NCI-H146 treated with DMSO at 0.1 percent for 48 hours (cell line): ENCODE data around the gene ETNK2.

Experiments used
- DNase-seq: peaks from one replicate; lab custom pipeline; 2025; ENCODE audit not compliant: unreplicated experiment; lab: John Stamatoyannopoulos, UW

ETNK2 gene, protein sequence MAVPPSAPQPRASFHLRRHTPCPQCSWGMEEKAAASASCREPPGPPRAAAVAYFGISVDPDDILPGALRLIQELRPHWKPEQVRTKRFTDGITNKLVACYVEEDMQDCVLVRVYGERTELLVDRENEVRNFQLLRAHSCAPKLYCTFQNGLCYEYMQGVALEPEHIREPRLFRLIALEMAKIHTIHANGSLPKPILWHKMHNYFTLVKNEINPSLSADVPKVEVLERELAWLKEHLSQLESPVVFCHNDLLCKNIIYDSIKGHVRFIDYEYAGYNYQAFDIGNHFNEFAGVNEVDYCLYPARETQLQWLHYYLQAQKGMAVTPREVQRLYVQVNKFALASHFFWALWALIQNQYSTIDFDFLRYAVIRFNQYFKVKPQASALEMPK

DNA sequence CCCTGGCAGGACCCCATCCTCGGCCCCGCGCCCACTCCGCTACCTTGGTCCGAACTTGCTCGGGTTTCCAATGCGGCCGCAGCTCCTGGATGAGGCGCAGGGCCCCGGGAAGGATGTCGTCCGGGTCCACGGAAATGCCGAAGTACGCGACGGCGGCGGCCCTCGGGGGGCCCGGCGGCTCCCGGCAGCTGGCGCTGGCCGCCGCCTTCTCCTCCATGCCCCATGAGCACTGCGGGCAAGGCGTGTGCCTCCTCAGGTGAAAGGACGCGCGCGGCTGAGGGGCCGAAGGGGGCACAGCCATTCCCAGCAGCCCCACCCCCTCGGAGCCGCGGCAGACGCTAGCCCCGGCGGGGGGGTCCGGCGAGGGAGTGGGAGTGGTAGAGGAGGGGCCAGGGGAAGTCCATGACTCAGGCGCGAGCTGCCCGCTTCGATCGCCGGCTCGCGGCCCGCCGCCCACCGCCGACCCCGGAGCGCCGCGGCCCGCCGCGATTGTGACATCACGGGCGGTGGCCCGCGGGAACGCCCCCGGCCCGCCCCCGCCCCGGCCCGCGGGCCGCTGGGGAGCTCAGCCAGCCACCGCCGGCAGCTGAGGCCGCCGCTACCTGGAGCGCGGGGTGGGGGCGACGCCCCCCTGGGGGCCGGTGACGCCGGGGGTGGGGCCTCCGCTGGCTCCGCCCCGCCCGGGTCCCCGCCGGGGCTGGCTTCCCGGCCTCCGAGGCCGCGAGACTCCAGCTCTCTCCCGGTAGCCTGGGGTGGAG is at the start of gene ETNK2:
Gene ETNK2, minus strand, starts transcription at position 493 of the 758 bp plus-strand sequence. Its CDS starts 192 bp downstream, at position 301.
- DNase-seq, result peak; percentile 51

DNA sequence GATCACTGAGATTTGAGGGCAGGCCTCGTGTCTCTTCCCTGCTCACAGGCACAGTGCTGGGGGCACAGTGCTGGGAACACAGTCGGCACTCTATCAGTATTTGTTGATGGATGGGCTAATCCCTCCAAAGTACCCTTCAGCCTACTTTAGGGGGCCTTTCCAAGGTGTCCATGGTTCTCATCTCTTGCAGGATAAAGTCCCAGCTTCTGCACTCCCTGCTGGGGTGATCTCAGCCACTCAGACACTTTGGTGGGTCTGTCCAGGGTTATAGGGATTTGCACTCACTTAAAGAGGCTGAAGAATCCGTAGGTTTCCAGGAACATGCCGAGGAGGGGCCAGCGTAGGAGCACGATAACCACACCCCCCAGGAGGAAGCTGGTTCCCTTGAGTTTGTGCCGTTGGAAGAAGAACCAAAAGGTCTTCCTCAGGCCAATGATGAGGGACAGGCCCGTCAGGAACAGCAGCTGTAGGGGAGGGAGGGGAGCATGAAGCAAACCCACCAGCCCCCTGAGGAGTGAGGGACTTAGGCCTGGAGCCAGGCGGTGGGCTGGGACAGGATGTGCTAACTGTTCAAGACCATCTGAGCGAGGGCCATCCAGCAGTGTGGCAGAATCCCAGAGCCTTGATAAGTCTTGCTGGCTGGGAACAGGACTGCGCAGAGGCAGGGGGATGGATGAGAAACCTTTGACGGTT is 49.6 kb upstream of the ETNK2 start:
- DNase-seq, result no peak

DNA sequence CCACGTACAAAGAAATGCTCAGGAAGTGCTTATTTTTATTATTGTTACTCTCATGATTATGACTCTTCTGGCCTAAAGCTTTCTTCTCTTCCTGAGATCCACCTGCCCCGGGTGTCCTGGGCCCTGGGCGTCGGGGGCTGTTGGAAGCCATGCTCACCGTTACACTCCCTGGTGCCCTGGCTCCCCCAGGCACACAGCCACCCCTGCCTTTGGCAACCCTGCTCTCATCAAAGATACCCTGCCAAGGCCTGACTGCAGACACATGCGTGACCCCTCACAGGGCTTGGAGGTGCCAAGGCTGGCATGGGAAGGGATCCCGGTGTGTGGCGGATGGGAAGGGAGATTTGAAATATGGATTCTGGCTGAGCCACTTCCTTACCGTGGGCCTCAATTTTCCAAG is 47.7 kb upstream of the ETNK2 start:
- DNase-seq, result no peak

DNA sequence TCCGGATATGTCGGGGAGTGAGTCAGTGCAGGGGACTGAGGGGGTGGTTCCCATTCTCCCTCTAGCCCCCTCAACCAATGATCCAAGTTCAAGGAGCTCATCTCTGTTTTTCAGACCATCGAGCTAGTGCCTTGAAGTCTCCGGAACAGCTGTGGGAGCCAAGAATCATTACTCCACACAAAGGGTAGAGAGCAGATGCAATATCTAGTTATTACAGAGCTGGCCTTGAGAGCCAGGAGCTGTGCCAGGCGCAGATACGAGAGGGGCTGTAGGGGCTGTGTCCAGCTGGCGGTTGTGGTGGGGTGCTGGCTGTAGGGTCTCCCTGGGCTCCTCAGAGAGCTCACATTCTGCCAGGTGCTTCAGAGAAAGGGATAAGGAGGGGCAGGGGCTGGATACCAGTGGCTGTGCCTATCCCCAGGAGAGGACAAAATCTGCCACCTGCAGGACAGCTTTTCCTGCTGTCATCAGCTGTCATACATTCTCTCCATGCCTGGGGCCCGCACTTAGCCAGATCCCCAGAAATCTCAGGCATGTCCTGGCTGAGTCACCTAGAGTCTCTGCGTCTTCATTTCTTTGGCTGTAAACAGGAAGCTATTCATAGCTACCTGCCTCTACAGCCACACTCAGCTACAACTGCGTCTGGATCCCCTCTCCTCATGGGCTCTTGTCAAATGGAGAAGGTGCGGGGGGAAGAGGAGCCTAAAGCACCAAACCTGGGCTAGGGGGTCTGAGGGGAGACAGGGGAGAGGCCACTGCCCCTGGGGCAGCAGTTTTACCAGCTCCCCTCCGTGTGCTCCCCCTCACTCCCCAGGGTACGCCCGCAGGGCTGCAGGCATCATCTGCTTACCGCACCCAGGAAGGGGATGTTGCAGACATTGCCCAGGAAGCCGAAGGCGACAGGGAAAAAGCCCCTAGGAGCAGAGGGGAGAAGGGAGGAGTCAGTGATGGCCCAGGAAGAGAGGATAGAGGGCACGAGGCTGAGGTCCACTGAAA is 46.8 kb upstream of the ETNK2 start:
- DNase-seq, result no peak

DNA sequence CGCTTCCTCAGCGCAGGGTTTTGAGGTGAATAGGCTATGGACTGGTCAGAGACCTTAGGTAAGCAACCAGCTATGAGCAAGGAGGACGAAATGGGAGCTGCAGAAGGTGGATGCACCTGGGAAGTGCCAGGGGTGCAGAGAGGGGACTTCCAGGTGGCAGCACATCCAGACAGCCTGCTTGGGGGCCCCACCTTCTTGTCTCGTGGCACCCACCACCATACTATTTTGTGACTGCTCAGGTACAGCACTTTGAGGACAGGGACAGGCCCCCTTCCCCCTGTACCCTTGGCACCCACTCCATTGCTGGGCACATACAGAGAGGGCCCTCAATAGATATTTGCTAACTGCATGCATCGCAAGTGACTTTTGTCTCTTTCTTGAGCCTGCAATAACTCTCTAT is 45.2 kb upstream of the ETNK2 start:
- DNase-seq, result no peak

DNA sequence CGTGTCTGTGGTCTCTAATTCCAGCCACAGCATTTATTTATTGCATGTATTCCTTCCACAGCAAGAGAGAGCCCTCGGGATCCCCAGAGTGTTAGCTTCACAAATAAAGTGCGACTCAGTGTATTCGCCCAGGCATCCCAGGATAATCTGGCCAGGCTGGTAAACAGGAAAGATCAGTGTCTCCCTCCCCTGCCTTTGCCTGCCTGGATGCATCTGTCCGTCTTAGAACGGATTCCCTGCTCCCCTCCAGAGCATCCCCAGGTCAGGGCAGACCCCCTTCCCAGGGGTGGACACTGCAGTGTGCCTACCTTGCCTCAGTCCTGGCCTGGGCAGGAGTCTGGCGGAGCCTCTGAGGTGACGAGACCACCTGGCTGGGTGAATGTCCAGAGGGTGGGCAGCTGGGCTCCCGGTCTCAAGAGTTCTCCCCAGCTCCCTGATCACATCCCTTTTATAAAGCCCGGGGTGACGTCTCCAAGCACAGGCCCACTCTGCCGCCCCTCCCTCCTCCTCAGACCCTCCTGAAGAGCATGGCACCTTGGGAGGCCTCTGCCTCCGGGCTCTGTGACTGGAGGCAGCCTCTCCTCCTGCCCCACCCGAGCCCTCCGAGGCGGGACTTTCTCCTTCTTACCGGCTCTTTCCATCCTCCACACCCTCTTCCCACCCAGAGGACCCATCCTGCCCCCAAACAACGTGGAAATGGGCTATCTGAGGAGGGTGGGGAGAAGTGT is 44.4 kb upstream of the ETNK2 start, which contains the start of gene KISS1:
Gene KISS1, minus strand, starts transcription at position 424 of the 728 bp plus-strand sequence. CDS start 3,615 bp downstream, outside the sequence.
- DNase-seq, result no peak

DNA sequence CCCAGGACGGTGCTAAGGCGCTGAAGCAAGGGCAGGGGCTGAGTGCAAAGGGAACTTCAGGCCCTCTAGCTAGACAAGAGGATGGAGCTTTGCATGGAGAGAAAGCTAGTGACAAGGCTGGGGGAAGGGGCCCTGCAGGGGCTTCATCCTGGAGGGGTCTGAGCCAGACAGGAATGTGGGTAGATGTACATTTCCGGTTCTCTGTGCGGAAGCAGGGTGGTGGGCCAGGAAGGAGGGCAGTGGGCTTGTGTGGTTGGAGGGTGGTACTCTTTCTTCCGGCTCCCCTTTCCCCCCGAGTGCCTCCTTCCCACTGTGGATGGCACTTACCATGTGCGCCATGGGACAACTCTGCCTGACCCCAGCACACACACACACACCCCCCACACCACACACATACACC is 42.9 kb upstream of the ETNK2 start:
- no peak for DNase-seq

DNA sequence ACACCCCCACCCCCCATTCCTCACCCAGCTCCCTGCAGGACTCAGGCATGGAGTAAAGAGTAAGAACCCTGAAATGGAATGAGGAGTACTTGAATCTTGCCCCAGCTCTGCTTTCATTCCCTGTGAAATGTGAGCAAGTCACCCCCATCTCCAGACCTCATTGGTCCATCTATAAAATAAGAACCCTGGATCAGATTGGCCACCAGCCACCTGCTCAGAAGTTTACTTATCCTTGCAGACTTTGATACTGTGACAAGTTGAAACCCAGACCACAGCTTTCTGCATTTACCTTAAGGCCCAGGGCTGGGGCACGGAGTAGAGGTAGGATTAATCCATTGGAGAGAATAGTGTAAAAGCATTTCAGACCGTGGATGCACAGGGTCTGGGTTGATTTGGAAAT is 42.2 kb upstream of the ETNK2 start:
- DNase-seq, result no peak

DNA sequence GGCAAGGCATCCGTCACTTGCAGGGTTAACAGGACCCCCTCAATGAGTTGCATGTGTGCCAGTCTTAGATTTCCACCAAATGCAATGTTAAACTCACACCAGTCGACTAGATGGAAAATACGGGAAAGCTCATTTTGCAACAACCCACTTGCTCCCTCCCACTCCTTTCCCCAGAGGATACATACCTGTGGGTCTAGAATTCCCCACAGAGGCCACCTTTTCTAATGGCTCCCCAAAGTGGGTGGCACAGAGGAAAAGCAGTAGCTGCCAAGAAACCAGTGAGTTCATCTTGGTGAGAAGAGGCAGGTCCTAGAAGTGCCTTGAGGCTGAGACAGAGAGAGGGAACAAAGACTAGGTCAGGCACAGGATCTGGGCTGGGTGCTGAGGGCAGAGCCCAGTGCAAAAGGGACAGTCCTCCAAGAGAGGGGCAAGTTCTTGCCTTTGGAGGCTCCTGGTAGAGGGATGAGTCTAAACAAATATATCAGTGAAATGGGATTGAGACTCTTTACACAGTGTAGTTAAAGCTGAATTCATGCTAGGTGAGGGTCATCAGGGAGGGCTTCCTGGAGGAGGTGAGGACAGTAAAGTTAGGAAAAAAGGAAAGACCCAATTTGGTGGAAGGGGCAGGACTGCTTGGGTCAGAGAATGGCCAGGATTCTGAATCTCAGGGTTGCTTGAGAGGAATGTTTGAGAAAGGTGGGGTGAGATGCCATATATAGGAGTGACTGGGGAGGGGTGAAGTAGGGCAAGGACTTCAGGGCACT is 40.9 kb upstream of the ETNK2 start:
- DNase-seq, result no peak

DNA sequence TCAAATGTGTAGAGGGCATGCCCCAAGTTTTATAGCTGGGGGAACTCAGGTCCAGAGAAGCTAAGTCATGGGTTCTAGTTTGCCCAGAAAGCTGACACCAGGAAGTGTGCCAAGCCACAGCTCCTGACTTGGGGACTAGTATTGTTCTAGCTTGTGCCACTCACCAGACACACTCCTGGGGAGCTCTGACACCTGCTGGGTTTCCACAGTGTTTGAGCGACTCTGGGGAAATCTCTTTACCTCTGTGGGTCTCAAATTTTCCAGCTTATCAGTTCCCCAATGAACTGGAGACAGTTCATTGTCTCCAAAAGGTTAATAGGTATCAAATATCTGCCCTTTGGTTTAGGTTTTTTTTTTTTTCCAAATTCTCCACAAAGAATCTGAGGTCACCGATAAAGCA is 40.2 kb upstream of the ETNK2 start:
- no peak for DNase-seq

DNA sequence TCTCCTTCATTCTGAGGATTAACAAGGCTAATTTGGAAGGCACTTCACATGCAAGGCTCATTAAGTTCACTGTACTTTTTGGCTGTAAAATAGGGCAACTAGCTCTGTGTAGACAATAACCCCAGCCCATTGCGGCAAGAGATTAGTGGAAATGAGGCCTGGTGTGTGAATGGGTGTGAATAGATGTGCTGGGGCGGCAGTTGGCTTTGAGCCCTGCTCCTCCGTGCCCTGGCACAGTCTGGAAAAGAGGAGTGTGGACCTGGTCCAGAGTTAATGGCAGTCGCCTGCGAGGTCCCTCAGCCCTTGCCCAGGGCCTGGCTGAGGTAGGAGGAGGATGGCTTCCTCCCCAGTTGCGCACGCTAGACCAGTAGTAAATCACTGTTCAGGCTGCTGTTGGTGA is 39.6 kb upstream of the ETNK2 start:
- no peak for DNase-seq

DNA sequence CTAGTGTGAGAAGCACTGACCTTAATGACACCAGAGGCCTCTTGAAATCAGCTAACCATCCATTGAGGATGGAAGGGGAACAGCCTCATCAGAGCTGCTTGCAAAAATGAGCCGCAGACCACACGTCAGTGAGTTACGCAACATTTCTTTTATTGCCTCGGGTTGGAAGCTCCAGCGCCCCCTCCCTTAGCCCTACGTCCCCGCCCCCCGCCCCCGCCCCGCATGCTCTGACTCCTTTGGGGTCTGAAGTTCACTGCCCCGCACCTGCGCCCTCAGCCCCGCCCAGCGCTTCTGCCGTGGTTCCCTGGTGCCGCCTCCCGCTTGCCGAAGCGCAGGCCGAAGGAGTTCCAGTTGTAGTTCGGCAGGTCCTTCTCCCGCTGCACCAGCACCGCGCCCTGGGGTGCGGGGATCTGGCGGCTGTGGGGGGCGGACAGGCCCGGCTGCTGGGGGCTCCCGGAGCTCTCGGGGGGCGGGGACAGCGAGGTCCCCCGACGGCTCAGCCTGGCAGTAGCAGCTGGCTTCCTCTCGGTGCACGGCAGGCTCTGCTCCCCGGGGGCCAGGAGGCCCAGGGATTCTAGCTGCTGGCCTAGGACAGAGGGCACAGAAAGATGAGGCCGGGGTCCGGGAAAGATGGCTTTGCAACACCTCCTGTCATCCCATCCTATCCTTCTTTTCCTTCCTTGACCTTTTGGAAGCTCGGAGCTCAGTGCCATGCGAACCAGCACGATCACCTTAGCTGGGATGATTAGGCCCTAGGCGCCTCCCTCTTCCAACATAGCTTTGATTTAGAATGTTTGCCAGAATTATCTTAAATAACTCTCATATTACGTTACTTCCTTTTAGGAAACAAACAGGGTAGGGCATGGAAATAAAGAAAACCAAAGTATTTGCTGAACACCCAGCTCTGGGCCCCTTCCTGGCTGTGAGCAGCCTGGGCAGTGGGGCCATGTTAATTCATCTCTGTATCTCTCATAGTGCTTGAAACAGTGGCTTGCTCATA is 38.7 kb upstream of the ETNK2 start:
- DNase-seq, result peak; percentile 13

DNA sequence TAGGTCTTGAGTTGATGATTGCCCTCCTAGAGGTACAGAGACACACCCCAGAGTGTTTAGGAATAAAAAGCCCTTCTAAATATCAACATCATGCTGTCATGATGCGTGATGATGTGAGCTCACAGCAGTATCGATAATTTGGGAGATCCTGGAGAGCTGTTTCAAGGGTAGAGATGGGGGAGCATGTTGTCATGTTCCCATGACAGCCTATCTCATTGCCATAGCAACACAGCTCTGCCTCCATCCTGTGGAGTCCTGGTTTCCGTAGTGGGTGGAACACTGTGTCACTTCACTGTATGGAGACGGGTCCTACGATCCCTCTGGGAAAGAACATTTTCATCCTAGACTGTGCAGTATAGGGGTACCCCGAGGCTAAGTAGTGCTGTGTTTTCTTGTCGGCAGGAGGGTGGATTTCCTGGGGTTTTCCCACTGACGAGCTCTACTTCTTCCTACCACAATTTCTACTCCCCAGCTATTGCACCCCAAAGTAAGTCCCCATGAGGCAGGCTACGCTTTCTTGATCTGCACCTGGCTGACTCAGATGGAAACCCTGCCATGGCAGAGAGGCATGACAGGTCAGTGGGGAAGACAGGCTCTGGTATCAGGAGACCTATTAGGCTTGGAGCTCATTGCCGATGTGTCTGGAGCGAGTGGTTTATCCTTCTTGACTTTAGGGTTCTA is 37.3 kb upstream of the ETNK2 start:
- no peak for DNase-seq

DNA sequence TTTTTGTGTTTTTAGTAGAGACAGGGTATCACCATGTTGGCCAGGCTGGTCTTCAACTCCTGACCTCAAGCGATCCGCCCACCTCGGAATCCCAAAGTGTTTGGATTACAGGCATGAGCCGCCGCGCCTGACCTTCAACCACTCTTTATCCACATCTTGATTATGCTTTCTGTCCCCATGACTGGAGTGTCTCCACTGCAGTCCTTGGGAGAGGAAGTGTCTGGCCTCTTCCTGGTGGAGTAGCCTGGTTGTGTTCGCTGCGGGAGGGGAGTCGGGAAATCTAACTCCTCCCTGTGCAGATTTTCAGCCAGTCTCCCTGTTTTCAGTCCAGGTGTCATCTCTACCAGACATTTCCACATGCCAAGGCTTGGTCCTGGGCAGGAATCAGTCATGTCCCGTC is 34.8 kb upstream of the ETNK2 start:
- DNase-seq, result no peak

DNA sequence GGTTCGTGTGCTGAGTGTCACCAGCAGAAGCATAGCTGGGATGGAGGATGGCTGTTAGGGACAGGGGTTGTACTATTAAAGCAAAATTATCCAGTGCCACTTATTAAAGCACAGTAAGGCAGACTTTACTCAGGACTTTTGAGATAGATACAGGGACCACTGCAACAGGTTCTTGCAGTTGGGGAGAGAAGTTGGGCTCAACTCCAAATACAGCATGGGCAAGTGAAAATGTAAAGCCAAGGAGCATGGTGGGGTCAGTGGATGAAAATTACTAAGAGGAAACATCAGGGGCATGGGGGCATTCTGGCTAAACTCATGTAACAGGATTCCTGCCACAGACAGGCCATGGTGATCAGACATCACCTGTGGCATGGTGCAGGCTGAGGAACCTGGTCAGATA is 29.3 kb upstream of the ETNK2 start:
- no peak for DNase-seq

DNA sequence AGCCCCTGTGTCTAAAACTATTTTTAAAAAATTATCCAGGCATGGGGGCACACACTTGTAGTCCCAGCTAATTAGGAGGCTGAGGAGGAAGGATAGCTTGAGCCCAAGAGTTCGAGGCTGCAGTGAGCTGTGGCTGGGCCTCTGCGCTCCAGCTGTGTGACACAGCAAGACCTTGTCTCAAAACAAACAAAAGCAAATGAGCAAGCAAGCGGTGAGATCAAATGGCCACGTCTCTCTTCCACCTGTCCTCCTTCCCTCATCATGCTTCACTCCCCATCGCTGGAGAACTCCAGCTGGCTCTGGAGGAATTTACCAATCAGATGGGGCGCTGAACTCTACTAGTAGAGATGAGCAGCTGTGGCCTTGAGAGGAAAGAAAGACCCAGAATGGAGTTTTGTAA is 28.3 kb upstream of the ETNK2 start:
- no peak for DNase-seq
